GM23338 (cell line): ENCODE data around the gene SKP2. TPM values are rescaled to one million over a fixed set of nuclear protein-coding genes. Genes with fewer than 3 reads are reported as not detected.

ENCODE experiments used
- ATAC-seq: fragments of 200-7000 bp; cut with Tn5 transposase; 3 replicates; pipeline ENCODE4 v1.9.1; 2020
- DNase-seq: peaks from one replicate; pipeline ENCODE4 v3.0.0-alpha.2; 2015; ENCODE audit warnings: low spot score
- H2AFZ ChIP-seq: fragments of 200-600 bp; sonication (generic); 2 replicates; pipeline ENCODE4 v1.8.0; 2016; ENCODE audit warnings: antibody characterized with exemption, mild to moderate bottlenecking, moderate library complexity
- H3F3A ChIP-seq: fragments of 200-600 bp; sonication (generic); replicated peaks from 2 replicates; pipeline ENCODE4 v1.8.0; 2017; ENCODE audit warnings: antibody characterized with exemption, mixed run types, low read depth
- H3K27ac ChIP-seq: fragments of 200-600 bp; sonication (generic); 2 replicates; pipeline ENCODE4 v1.6.1; 2016; ENCODE audit warnings: low read depth
- H3K27me3 ChIP-seq: fragments of 200-600 bp; sonication (generic); 2 replicates; pipeline ENCODE4 v1.8.0; 2016; ENCODE audit warnings: mild to moderate bottlenecking, mixed run types, moderate library complexity; ENCODE audit not compliant: insufficient read depth
- H3K36me3 ChIP-seq: fragments of 200-600 bp; sonication (generic); 2 replicates; pipeline ENCODE4 v1.8.0; 2016; ENCODE audit warnings: mild to moderate bottlenecking; ENCODE audit not compliant: insufficient read depth
- H3K4me1 ChIP-seq: fragments of 200-600 bp; sonication (generic); 2 replicates; pipeline ENCODE4 v1.8.0; 2016; ENCODE audit warnings: mild to moderate bottlenecking, moderate library complexity; ENCODE audit not compliant: insufficient read depth
- H3K4me2 ChIP-seq: fragments of 200-600 bp; sonication (generic); 2 replicates; pipeline ENCODE4 v1.7.1; 2017; ENCODE audit warnings: mixed run types
- H3K4me3 ChIP-seq: fragments of 200-600 bp; sonication (generic); 2 replicates; pipeline ENCODE4 v1.6.1; 2016; ENCODE audit warnings: mixed run types
- H3K79me2 ChIP-seq: fragments of 200-600 bp; sonication (generic); replicated peaks from 2 replicates; pipeline ENCODE4 v1.8.0; 2017; ENCODE audit warnings: mild to moderate bottlenecking; ENCODE audit not compliant: insufficient read depth
- H3K9me2 ChIP-seq: fragments of 200-600 bp; sonication (generic); 2 replicates; pipeline ENCODE4 v1.8.0; 2017; ENCODE audit not compliant: insufficient read depth
- H4K20me1 ChIP-seq: fragments of 200-600 bp; sonication (generic); replicated peaks from 2 replicates; pipeline ENCODE4 v1.8.0; 2017; ENCODE audit warnings: mild to moderate bottlenecking; ENCODE audit not compliant: insufficient read depth
- H3K27ac Mint-ChIP-seq: 2 replicates; pipeline ENCODE4 v1.8.0; 2020; ENCODE audit warnings: inconsistent platforms, mild to moderate bottlenecking, moderate library complexity, mixed read lengths
- H3K27me3 Mint-ChIP-seq: 3 replicates; pipeline ENCODE4 v1.8.0; 2022; ENCODE audit warnings: low read depth, mild to moderate bottlenecking, moderate library complexity, mixed read lengths, inconsistent platforms; ENCODE audit not compliant: insufficient read depth, poor library complexity
- H3K36me3 Mint-ChIP-seq: 3 replicates; pipeline ENCODE4 v1.8.0; 2021; ENCODE audit warnings: low read depth, mild to moderate bottlenecking, inconsistent platforms, moderate library complexity, mixed read lengths
- H3K4me1 Mint-ChIP-seq: 3 replicates; pipeline ENCODE4 v1.8.0; 2020; ENCODE audit warnings: mild to moderate bottlenecking, inconsistent platforms, mixed read lengths
- H3K4me3 Mint-ChIP-seq: 3 replicates; pipeline ENCODE4 v1.8.0; 2021; ENCODE audit warnings: moderate library complexity, mild to moderate bottlenecking, inconsistent platforms, mixed read lengths
- H3K9me3 Mint-ChIP-seq: 3 replicates; pipeline ENCODE4 v1.8.0; 2020; ENCODE audit warnings: moderate library complexity, mild to moderate bottlenecking, inconsistent platforms, mixed read lengths
- CREB1 ChIP-seq: fragments of 250-450 bp; sonication (Bioruptor Pico); IDR thresholded peaks from 2 replicates; pipeline ENCODE4 v1.5.0; 2020; ENCODE audit warnings: low read depth, mild to moderate bottlenecking, moderate library complexity
- EZH2 ChIP-seq: fragments of 200-600 bp; sonication (generic); IDR thresholded peaks from one replicate; pipeline ENCODE4 v1.8.0; 2017; ENCODE audit warnings: antibody characterized with exemption, mild to moderate bottlenecking, low read depth; ENCODE audit not compliant: unreplicated experiment
- EZH2phosphoT487 ChIP-seq: fragments of 200-600 bp; sonication (generic); IDR thresholded peaks from one replicate; pipeline ENCODE4 v1.8.1; 2018; ENCODE audit warnings: antibody characterized with exemption; ENCODE audit not compliant: unreplicated experiment
- JUNB ChIP-seq: IDR thresholded peaks from one replicate; pipeline ENCODE4 v1.6.1; 2016; ENCODE audit warnings: antibody characterized with exemption; ENCODE audit not compliant: unreplicated experiment
- NANOG ChIP-seq: IDR thresholded peaks from 2 replicates; pipeline ENCODE4 v1.6.1; 2016; ENCODE audit warnings: antibody characterized with exemption, borderline replicate concordance
- POLR2AphosphoS5 ChIP-seq: IDR thresholded peaks from 2 replicates; pipeline ENCODE4 v1.6.1; 2016; ENCODE audit warnings: antibody characterized with exemption, low read depth
- STAT1 ChIP-seq: IDR thresholded peaks from one replicate; pipeline ENCODE4 v1.6.1; 2016; ENCODE audit warnings: antibody characterized with exemption; ENCODE audit not compliant: unreplicated experiment
- ZNF114 ChIP-seq: fragments of 250-450 bp; sonication (Bioruptor Pico); IDR thresholded peaks from 2 replicates; pipeline ENCODE4 v1.5.0; 2020; ENCODE audit warnings: mild to moderate bottlenecking, moderate library complexity
- ZNF331 ChIP-seq: fragments of 250-450 bp; sonication (Bioruptor Pico); IDR thresholded peaks from 2 replicates; pipeline ENCODE4 v1.5.0; 2020; ENCODE audit warnings: low read depth, mild to moderate bottlenecking, moderate library complexity
- polyA plus RNA-seq: library from polyadenylated mRNA; unstranded; fragments of >200 nt; fragmentation: Nextera tagmentation; extraction: Ambion mirVana; gene quantifications from 2 replicates; pipeline ENCODE4 v1.2.1, GENCODE V29; 2016
- total RNA-seq: library from RNA; depleted of rRNA; stranded (reverse); fragments of >200 nt; shearing (Covaris generic); gene quantifications from 2 replicates; pipeline ENCODE4 v1.2.3, GENCODE V29; 2014
- TF ChIP-seq, protein P1 (sequence below): fragments of 250-450 bp; sonication (Bioruptor Pico); IDR thresholded peaks from 2 replicates; pipeline ENCODE4 v1.5.0; 2020; ENCODE audit warnings: mild to moderate bottlenecking, moderate library complexity
- TF ChIP-seq, protein P2 (sequence below): IDR thresholded peaks from one replicate; pipeline ENCODE4 v1.6.1; 2018; ENCODE audit warnings: antibody characterized with exemption; ENCODE audit not compliant: unreplicated experiment
- TF ChIP-seq, protein P3 (sequence below): IDR thresholded peaks from 2 replicates; pipeline ENCODE4 v1.6.1; 2016; ENCODE audit warnings: antibody characterized with exemption
- TF ChIP-seq, protein P4 (sequence below), 2 experiments: fragments of 200-600 bp in 1 of 2; sonication (generic) in 1 of 2; conservative IDR thresholded peaks; 2 replicates each; pipeline versions ENCODE4 v1.5.1 to v1.6.1; 2016 to 2017; ENCODE audit warnings: antibody characterized with exemption in 2 of 2, low read depth in 2 of 2, mild to moderate bottlenecking in 2 of 2, moderate library complexity in 1 of 2

The SKP2 gene
- total and polyA plus RNA-seq, 2 experiments from 2014 or later: 66.6 to 75.6 TPM

DNA sequence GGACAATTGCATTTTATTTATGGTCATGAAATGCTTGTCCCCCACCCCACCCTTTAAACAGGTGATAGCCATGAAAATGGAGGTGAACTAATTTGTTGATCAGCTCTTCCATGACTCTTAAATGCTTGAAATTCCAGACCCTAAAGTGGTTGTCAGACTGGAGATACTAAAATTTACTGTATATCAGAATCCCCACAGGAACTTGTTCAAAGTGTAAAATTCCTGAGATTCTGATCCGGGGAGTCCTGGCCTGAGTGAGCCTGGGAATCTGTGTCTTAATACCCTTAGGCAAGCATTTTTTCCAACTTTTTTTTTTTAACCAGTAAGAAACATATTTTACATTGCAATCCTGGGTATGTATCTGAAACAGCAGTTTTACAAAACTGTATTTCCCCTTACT is 4.7 kb downstream of the SKP2 start:
- ATAC-seq: no peak
- Mint-ChIP-seq H3K9me3 (no peaks in the 10 kb centered on the region), H3K27ac (no peak overlapping the region; the same call in 1 of the 2 replicates), H3K27me3 (no peaks in the 10 kb centered on the region), H3K4me1 (peaks cover 10% of the 10 kb centered on the region; the same call in 2 of the 3 replicates), H3K4me3 (no peak overlapping the region), H3K36me3 (peaks cover 73% of the 10 kb centered on the region)
- no peaks in the 10 kb centered on the region for H3K27me3 ChIP-seq
- H3K4me3 ChIP-seq: no peak overlapping the region
- no peak overlapping the region for H2AFZ ChIP-seq
- no peaks in the 10 kb centered on the region for H3F3A ChIP-seq
- TF ChIP-seq, protein P1, sequence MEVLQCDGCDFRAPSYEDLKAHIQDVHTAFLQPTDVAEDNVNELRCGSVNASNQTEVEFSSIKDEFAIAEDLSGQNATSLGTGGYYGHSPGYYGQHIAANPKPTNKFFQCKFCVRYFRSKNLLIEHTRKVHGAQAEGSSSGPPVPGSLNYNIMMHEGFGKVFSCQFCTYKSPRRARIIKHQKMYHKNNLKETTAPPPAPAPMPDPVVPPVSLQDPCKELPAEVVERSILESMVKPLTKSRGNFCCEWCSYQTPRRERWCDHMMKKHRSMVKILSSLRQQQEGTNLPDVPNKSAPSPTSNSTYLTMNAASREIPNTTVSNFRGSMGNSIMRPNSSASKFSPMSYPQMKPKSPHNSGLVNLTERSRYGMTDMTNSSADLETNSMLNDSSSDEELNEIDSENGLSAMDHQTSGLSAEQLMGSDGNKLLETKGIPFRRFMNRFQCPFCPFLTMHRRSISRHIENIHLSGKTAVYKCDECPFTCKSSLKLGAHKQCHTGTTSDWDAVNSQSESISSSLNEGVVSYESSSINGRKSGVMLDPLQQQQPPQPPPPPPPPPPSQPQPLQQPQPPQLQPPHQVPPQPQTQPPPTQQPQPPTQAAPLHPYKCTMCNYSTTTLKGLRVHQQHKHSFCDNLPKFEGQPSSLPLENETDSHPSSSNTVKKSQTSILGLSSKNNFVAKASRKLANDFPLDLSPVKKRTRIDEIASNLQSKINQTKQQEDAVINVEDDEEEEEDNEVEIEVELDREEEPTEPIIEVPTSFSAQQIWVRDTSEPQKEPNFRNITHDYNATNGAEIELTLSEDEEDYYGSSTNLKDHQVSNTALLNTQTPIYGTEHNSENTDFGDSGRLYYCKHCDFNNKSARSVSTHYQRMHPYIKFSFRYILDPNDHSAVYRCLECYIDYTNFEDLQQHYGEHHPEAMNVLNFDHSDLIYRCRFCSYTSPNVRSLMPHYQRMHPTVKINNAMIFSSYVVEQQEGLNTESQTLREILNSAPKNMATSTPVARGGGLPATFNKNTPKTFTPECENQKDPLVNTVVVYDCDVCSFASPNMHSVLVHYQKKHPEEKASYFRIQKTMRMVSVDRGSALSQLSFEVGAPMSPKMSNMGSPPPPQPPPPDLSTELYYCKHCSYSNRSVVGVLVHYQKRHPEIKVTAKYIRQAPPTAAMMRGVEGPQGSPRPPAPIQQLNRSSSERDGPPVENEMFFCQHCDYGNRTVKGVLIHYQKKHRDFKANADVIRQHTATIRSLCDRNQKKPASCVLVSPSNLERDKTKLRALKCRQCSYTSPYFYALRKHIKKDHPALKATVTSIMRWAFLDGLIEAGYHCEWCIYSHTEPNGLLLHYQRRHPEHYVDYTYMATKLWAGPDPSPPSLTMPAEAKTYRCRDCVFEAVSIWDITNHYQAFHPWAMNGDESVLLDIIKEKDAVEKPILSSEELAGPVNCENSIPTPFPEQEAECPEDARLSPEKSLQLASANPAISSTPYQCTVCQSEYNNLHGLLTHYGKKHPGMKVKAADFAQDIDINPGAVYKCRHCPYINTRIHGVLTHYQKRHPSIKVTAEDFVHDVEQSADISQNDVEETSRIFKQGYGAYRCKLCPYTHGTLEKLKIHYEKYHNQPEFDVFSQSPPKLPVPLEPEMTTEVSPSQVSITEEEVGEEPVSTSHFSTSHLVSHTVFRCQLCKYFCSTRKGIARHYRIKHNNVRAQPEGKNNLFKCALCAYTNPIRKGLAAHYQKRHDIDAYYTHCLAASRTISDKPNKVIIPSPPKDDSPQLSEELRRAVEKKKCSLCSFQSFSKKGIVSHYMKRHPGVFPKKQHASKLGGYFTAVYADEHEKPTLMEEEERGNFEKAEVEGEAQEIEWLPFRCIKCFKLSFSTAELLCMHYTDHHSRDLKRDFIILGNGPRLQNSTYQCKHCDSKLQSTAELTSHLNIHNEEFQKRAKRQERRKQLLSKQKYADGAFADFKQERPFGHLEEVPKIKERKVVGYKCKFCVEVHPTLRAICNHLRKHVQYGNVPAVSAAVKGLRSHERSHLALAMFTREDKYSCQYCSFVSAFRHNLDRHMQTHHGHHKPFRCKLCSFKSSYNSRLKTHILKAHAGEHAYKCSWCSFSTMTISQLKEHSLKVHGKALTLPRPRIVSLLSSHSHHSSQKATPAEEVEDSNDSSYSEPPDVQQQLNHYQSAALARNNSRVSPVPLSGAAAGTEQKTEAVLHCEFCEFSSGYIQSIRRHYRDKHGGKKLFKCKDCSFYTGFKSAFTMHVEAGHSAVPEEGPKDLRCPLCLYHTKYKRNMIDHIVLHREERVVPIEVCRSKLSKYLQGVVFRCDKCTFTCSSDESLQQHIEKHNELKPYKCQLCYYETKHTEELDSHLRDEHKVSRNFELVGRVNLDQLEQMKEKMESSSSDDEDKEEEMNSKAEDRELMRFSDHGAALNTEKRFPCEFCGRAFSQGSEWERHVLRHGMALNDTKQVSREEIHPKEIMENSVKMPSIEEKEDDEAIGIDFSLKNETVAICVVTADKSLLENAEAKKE (CRISPR knock-in tag): no peak
- TF ChIP-seq NANOG (no peak), EZH2 (no peak), STAT1 (no peak), ZNF114 (CRISPR knock-in tag) (no peak), JUNB (no peak), EZH2phosphoT487 (no peak), ZNF331 (no peak), POLR2AphosphoS5 (no peak), CREB1 (CRISPR knock-in tag) (no peak)
- TF ChIP-seq, protein P2, sequence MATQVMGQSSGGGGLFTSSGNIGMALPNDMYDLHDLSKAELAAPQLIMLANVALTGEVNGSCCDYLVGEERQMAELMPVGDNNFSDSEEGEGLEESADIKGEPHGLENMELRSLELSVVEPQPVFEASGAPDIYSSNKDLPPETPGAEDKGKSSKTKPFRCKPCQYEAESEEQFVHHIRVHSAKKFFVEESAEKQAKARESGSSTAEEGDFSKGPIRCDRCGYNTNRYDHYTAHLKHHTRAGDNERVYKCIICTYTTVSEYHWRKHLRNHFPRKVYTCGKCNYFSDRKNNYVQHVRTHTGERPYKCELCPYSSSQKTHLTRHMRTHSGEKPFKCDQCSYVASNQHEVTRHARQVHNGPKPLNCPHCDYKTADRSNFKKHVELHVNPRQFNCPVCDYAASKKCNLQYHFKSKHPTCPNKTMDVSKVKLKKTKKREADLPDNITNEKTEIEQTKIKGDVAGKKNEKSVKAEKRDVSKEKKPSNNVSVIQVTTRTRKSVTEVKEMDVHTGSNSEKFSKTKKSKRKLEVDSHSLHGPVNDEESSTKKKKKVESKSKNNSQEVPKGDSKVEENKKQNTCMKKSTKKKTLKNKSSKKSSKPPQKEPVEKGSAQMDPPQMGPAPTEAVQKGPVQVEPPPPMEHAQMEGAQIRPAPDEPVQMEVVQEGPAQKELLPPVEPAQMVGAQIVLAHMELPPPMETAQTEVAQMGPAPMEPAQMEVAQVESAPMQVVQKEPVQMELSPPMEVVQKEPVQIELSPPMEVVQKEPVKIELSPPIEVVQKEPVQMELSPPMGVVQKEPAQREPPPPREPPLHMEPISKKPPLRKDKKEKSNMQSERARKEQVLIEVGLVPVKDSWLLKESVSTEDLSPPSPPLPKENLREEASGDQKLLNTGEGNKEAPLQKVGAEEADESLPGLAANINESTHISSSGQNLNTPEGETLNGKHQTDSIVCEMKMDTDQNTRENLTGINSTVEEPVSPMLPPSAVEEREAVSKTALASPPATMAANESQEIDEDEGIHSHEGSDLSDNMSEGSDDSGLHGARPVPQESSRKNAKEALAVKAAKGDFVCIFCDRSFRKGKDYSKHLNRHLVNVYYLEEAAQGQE: no peak
- TF ChIP-seq, protein P3, sequence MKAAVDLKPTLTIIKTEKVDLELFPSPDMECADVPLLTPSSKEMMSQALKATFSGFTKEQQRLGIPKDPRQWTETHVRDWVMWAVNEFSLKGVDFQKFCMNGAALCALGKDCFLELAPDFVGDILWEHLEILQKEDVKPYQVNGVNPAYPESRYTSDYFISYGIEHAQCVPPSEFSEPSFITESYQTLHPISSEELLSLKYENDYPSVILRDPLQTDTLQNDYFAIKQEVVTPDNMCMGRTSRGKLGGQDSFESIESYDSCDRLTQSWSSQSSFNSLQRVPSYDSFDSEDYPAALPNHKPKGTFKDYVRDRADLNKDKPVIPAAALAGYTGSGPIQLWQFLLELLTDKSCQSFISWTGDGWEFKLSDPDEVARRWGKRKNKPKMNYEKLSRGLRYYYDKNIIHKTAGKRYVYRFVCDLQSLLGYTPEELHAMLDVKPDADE: no peak
- TF ChIP-seq, protein P4, sequence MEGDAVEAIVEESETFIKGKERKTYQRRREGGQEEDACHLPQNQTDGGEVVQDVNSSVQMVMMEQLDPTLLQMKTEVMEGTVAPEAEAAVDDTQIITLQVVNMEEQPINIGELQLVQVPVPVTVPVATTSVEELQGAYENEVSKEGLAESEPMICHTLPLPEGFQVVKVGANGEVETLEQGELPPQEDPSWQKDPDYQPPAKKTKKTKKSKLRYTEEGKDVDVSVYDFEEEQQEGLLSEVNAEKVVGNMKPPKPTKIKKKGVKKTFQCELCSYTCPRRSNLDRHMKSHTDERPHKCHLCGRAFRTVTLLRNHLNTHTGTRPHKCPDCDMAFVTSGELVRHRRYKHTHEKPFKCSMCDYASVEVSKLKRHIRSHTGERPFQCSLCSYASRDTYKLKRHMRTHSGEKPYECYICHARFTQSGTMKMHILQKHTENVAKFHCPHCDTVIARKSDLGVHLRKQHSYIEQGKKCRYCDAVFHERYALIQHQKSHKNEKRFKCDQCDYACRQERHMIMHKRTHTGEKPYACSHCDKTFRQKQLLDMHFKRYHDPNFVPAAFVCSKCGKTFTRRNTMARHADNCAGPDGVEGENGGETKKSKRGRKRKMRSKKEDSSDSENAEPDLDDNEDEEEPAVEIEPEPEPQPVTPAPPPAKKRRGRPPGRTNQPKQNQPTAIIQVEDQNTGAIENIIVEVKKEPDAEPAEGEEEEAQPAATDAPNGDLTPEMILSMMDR (conservative IDR thresholded peaks at IDR 0.05; ENCODE audit: low read depth in 2 of 2): no peak
- no peak overlapping the region for H3K4me2 ChIP-seq
- no peaks in the 10 kb centered on the region for H3K9me2 ChIP-seq
- no peaks in the 10 kb centered on the region; the same call in 1 of the 2 replicates for H3K4me1 ChIP-seq
- no peak overlapping the region for H3K27ac ChIP-seq
- H3K36me3 ChIP-seq: peaks cover 13% of the 10 kb centered on the region; the same call in 1 of the 2 replicates
- no peak for DNase-seq
- H3K79me2 ChIP-seq: peaks cover 50% of the 10 kb centered on the region
- H4K20me1 ChIP-seq: peaks cover 9% of the 10 kb centered on the region
